Activated naive CD8-positive, alpha-beta T cell treated with anti-CD3 and anti-CD28 coated beads, Interleukin-2, amount 50 U/mL, for 16 hours (primary cell): ENCODE data around the gene ZNF304.
"Not testable (repeated sequence)": the region's sequence is repeated elsewhere in the genome, so short reads cannot be mapped to it uniquely, and the experiment has no call there.

ENCODE experiments used
- DNase-seq: peaks from one replicate; pipeline ENCODE4 v3.0.0-alpha.2; 2020; ENCODE audit warnings: low read depth, low spot score

Gene ZNF304

DNA sequence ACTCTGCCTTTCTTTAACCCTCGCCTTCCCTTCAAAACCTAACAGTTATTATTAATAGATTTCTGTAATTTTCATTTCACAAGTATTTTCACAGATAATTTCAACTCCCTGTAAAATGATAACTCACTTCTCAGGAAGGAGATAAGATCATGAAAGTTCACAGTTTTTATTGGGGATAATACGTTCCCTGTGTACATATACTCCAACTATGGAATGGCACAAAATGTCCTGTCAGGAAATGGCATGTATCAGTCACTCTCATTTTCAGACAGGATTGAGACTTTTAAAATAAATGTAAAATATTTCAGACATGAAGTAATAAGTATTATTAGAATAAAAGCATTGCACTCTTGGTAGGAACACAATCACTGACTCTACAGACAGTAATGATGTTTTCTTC, 11.3 kb downstream of the ZNF304 start:
- DNase-seq: no peak

DNA sequence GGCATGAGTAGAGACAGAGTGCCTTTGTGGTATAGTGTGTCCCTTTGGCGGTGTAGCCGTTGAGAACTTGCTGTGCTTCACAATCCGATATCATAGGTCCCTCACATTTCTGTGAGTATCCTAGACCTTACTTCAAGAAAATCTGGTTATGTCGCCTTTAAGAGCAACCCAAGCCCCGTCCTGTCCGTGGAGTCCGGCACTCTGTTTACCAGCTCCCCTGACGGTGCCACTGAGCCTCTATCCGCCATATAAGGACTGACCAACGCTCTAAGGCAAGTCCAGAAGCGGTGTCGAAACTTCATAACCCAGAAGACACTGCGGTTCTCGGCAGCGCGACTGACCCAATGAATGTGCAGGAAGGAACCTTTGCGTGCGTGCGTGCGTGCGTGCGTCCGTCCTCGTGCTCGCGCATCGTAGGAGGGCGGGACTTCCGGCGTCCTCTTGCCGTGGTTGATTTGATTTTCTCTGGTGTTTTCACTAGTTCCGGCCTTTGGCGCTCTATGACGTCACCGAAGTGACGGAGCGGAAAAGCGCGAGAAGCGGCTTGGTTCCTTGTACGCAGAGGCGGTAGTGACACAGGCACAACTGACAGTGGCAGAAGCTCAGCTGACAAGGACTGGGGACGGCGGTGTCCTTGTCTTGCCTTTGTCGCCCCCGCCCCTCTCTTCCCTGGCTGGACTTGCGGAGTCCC, 12.1 kb downstream of the ZNF304 start, which contains the start of the genes TRAPPC2B and ZNF547:
TRAPPC2B (plus strand) TSS at position 555 of the 691 bp plus-strand sequence. CDS start 1,283 bp downstream, outside the sequence.
ZNF547 (plus strand) TSS at position 555 of the 691 bp plus-strand sequence. CDS start 5,005 bp downstream, outside the sequence.
- peak; percentile 96 for DNase-seq

DNA sequence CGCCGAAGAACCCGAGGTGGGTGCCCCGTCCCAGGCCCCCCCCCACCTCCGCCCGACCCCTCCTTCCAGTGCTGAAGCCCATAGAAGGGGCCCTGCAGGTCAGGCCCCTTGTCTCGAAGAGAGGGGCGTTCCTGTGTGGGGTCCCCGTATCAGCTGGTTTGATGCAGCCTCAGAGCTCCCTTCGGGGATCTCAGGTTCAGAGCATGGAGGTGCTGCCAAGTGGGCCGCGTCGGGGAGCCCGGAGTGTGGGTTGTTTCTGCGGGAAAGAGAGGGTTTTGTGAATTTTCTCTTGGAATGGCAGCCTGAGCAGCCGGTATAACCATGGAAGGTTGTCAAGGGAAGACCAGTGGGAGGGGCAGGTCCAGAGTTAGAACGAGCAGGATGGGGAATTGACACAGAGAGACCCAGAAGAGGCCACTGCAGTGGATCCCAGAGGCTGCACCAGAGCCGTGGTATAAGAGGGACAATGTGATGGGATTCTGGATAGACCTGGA, 12.7 kb downstream of the ZNF304 start:
- no peak for DNase-seq

DNA sequence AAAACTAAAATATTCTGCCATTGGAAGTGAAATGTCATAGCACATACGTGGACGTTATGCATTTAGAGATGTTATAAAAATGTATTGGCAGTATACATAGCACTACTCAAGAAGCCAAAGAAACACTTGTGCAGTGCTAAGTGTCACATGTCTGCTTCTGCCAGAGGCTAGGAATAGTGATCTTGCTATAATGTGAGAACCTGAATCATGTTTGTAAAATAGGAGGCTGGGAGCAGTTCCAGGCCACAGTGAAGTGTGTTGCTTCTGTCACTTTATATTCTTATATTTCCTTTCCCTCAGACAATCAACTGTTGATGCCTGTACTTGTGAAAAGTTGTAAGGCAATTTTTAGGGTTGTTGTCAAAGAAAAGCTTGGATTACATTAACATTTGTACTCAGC, 15.7 kb downstream of the ZNF304 start:
- no peak for DNase-seq

DNA sequence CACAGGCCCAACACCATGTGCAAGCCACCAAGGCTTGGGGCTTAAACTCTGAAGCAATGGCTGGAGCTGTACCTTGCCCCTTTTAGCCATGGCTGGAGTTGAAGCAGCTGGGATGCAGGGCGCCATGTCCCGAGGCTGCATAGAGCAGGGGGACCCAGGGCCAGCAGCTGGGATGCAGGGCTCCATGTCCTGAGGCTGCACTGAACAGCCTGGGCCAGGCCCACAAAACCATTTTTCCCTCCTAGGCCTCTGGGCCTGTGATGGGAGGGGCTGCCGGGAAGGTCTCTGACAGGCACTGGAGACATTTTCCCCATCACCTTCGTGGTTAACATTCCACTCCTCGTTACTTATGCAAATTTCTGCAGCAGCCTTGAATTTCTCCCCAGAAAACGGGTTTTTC, 23.1 kb downstream of the ZNF304 start:
- DNase-seq: no peak

GRCh38 chr19:57374647-57375046, 23.6 kb downstream of the ZNF304 start:
- not testable (repeated sequence) for DNase-seq

DNA sequence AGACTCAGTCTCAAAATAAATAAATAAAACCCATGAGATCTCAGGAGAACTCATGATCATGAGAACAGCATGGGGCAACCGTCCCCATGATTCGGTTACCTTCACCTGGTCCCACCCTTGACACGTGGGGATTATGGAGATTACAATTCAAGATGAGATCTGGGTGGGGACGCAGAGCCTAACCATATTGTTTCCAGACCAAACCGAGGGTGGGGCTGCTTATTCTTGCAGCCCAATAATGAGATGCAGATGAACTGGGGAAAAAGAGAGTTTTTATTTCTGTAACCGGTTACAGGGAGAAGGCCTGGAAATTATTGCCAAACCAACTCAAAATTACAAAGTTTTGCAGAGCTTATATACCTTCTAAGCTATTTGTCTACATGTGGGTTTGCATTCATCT, 25.1 kb downstream of the ZNF304 start:
- DNase-seq: no peak

GRCh38 chr19:57377498-57378146, 26.6 kb downstream of the ZNF304 start:
- no peak for DNase-seq

DNA sequence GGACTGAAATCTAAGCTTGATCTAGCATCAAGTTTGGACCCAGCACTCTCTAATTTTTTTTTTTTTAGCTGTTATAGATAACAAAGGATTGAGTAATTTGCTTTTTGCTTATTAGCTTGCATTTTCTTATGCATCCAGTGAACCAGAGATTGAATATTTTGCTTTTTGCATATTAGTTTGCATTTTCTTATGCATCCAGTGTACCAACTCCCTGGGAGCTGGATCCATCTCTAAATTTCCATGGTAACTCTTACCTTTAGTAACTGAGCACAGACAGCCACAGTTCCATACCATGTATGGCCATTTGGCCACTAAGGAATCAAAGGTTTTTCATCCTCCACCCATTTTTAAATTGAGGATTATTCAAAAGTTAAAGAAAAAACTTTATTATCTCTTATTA, 29.9 kb downstream of the ZNF304 start:
- DNase-seq: no peak

DNA sequence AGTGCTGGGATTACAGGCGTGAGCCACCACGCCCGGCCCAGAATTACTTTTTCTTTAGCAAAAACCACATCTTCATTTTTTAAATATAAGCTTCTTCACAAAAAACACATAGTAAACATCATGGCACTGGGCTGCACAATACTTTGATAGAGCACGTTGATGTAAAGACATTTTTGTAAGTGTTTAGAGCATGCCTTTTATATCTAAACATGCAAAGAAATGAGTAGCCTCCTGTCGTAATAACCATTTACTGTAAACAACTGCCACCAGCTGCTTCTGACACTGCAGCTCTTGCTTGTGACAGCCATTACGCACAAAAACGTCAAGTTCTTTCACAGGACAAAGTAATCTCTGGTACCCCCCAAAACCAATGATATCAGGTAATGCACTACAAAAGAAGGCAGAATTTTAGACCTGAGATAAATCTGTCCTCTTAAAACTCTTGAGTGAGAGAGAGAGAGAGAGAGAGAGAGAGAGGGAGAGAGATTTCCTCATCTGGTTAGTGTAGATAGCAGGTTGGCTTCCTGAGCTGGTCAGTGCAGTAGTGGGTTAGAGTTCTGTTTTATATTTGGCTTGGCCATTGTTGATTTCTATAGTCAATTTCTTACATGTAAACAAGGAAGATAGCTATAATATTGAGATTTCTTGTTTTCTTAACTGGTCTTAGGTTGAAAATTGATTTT, 31.9 kb downstream of the ZNF304 start:
- DNase-seq: no peak

- DNase-seq: no peak
These were observed 38.2 kb downstream of the ZNF304 start for GRCh38 chr19:57389194-57389729.

- DNase-seq: peak; percentile 97
These were observed 38.9 kb downstream of the ZNF304 start, which contains the start of gene ZNF548 for GRCh38 chr19:57389730-57390598. Gene ZNF548, plus strand, starts transcription at chr19:57389854. Its CDS starts 246 bp downstream, at chr19:57390100.

- DNase-seq: no peak
These were observed 44.6 kb downstream of the ZNF304 start for GRCh38 chr19:57395710-57396109.

GRCh38 chr19:57398868-57399267, 47.8 kb downstream of the ZNF304 start:
- DNase-seq: no peak

- no peak for DNase-seq
These were observed 52.9 kb downstream of the ZNF304 start for GRCh38 chr19:57403737-57404563.

DNA sequence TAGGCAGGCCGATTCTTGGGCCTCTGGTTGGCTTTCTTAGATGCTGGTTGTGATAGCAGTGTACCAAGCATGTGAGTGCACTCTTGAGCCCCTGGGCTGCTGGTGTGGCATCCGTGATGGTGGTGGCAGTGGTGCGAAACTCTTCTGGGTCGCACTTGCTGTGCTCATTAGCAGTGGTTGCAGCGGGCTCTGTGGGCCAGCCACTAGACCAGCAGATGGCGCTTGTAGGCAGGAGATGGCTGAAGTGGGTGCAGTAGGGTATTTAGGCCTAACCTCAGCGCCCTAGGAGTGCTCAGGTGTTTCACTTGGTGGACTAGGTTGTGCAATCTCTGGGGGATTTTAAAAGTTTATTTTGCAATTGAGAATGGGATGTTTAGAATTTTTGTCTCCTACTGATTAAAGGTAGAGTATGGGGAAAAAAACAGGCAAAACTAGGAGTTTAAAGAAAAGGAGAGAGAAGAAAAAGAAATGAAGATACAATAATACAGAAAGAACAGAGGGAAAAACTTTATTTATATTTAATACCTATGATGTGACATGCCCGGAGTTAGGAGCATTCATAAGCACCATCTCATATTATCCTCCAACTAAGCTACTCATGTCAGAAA, 55.5 kb downstream of the ZNF304 start:
- peak; percentile 52 for DNase-seq
